Testis (tissue), 3 donors: Measurements from ENCODE around the gene MRPL9. TPM values are rescaled to one million over a fixed set of nuclear protein-coding genes. Genes with fewer than 3 reads are reported as not detected.
A peak's percentile ranks its signal among the peaks of the same experiment; 100 is the strongest.
"Not testable (repeated sequence)": the region's sequence is repeated elsewhere in the genome, so short reads cannot be mapped to it uniquely, and the experiment has no call there.

ENCODE experiments used
- DNase-seq: peaks from one replicate; pipeline ENCODE4 v3.0.0-alpha.2; 2019
- H3K27ac ChIP-seq, 2 donors: fragments of 200-600 bp; sonication (generic); one replicate each; pipeline ENCODE4 v1.5.1; 2019
- H3K27me3 ChIP-seq: fragments of 200-600 bp; sonication (generic); one replicate; pipeline ENCODE4 v1.5.1; 2019
- H3K36me3 ChIP-seq: fragments of 200-600 bp; sonication (generic); one replicate; pipeline ENCODE4 v1.5.1; 2017; ENCODE audit warnings: low read depth; ENCODE audit errors: missing control alignments
- H3K4me1 ChIP-seq: fragments of 200-600 bp; sonication (generic); one replicate; pipeline ENCODE4 v1.5.1; 2019
- H3K4me3 ChIP-seq, 2 donors: fragments of 200-600 bp; sonication (generic); one replicate each; pipeline ENCODE4 v1.5.1; 2017 to 2019
- H3K9me3 ChIP-seq: fragments of 200-600 bp; sonication (generic); one replicate; pipeline ENCODE4 v1.5.1; 2017
- CTCF ChIP-seq, 3 experiments: fragments of 450-650 bp in 2 of 3; fragments of 200-600 bp in 1 of 3; sonication (generic) in 1 of 3; IDR thresholded peaks; one replicate each; pipeline ENCODE4 v1.5.1; 2016 to 2019; ENCODE audit warnings: antibody characterized with exemption in 3 of 3, mild to moderate bottlenecking in 2 of 3, moderate library complexity in 1 of 3
- POLR2A ChIP-seq: fragments of 450-650 bp; IDR thresholded peaks from one replicate; pipeline ENCODE4 v1.6.1; 2017; ENCODE audit warnings: antibody characterized with exemption, mild to moderate bottlenecking, moderate library complexity
- WGBS, 2 donors: methylation state at CpG; one replicate each; pipeline ENCODE4 v1.1.5; 2018; 5-methylcytosine and 5-hydroxymethylcytosine counted together
- intact Hi-C: fragments of 100-400 bp; cut with DNase I; formaldehyde crosslinking; loops from one replicate; pipeline ENCODE4 v1.15.1; 2023; ENCODE audit warnings: low total_unique reads
- polyA plus RNA-seq: library from polyadenylated mRNA; stranded (reverse); fragments of 350-450 nt; fragmentation: Illumina TruSeq; extraction: RNeasy Lipid Tissue Mini Kit (QIAGEN cat#74804); gene quantifications from one replicate; pipeline ENCODE4 v1.2.3, GENCODE V29; 2014; ENCODE audit warnings: low read depth, low replicate concordance; ENCODE audit not compliant: insufficient read depth
- total RNA-seq, 2 donors: library from RNA; depleted of rRNA; stranded (reverse); fragments of >200 nt; gene quantifications; one replicate each; pipeline ENCODE4 v1.2.3, GENCODE V29; 2016

Gene MRPL9
- total and polyA plus RNA-seq, 3 donors from 2014 or later, result 53.5 to 75.0 (median 70.6) TPM

DNA sequence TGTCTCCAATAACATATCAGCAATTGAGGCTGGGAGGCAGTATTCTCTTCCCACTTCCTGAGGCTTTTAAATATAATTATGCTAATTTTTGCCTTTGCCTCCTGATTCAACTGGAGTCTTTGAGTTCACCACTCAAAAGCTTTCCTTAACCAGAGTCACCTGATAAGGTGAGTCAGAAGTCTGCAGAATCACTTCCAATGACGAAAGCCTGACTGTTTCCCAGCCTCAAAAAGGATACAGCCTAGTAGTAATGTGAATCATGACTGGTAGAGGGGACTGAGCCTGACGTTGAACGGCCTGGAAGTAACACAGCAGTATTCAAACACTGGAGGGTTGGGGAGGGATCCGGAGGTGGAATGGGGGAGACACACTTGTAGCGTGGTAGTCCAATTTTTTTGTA lies 10.4 kb upstream of the MRPL9 start:
- no peak overlapping the region for H3K4me3 ChIP-seq
- WGBS, 2 donors, result 83 to 86% methylated on average over 5 of the region's 5 CpGs
- no peak for TF ChIP-seq CTCF (IDR thresholded peaks at IDR 0.05)
- no peak for DNase-seq
- no peaks in the 10 kb centered on the region for H3K4me1 ChIP-seq
- H3K27ac ChIP-seq, result no peak overlapping the region
- no peaks in the 10 kb centered on the region for H3K9me3 ChIP-seq
- no peaks in the 10 kb centered on the region for H3K36me3 ChIP-seq
- no peaks in the 10 kb centered on the region for H3K27me3 ChIP-seq
- intact Hi-C loops, result no loop called here

GRCh38 chr1:151769270-151769669 lies 6.0 kb upstream of the MRPL9 start:
- H3K27me3 ChIP-seq, H3K27ac ChIP-seq, H3K4me1 ChIP-seq, H3K9me3 ChIP-seq, intact Hi-C loops, DNase-seq, H3K4me3 ChIP-seq, H3K36me3 ChIP-seq: not testable (repeated sequence)
- WGBS, 2 donors, result 84% methylated on average over 14 of the region's 34 CpGs; no CpG with 5 or more reads in 1 of the 2 donors

- 64 to 74% methylated on average over 2 to 3 of the region's 7 CpGs for WGBS, 2 donors
Measured at GRCh38 chr1:151768351-151769066, 5.2 kb upstream of the MRPL9 start.

DNA sequence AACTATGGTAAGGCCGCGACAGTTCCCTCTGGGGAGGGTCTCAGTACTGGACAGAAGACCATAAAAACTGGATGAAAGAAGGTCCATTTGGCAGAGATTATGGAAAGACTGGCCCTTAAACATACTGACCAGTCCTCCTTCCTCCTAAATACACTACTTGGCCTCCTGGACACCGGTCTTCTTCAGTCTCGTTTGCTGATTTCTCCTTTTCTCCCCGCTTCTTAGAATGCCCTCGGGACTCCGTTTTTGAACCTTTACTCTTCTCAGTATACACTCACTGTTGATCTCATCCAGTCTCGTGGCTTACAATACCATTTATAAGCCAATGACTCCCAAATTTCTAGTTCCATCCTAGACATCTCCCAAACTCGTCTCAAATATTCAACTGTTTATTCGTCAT lies 694 bp upstream of the MRPL9 start:
- 33 to 38% methylated on average over 10 of the region's 10 CpGs for WGBS, 2 donors
- H3K36me3 ChIP-seq, result no peaks in the 10 kb centered on the region
- intact Hi-C loops, result no loop called here
- H3K9me3 ChIP-seq, result no peaks in the 10 kb centered on the region
- no peak for TF ChIP-seq CTCF (IDR thresholded peaks at IDR 0.05)
- no peaks in the 10 kb centered on the region for H3K4me1 ChIP-seq
- H3K4me3 ChIP-seq, result peak overlapping the region; percentile 79 to 85
- no peak for DNase-seq
- no peaks in the 10 kb centered on the region for H3K27me3 ChIP-seq
- peak overlapping the region; percentile 80 to 84 for H3K27ac ChIP-seq

More at GRCh38 chr1:151768351-151769066, 5.2 kb upstream of the MRPL9 start:
- H3K27ac ChIP-seq, DNase-seq, H3K4me1 ChIP-seq, H3K4me3 ChIP-seq, H3K9me3 ChIP-seq, intact Hi-C loops, H3K36me3 ChIP-seq, H3K27me3 ChIP-seq: not testable (repeated sequence)

- no peak for DNase-seq
- WGBS, 2 donors, result 86 to 96% methylated on average over 7 of the region's 7 CpGs
- TF ChIP-seq CTCF (IDR thresholded peaks at IDR 0.05), result no peak
- no peak for TF ChIP-seq POLR2A
- intact Hi-C loops, result no loop called here
- Histone ChIP-seq H3K36me3 (no peaks in the 10 kb centered on the region), H3K4me1 (no peaks in the 10 kb centered on the region), H3K9me3 (no peaks in the 10 kb centered on the region), H3K27me3 (no peaks in the 10 kb centered on the region), H3K27ac (no peak overlapping the region), H3K4me3 (no peak overlapping the region)
Measured at GRCh38 chr1:151760597-151761385, 2.5 kb downstream of the MRPL9 start.
